ENCODE data around the gene FHIT.

The FHIT gene

GRCh38 chr3:60053526-60054265 is 1197.6 kb downstream of the FHIT start:
- Histone ChIP-seq H3F3A (ENCODE audit: control insufficient read depth, insufficient read depth) (no peaks in the 10 kb centered on the region), H3K4me1 (ENCODE audit: control insufficient read depth, low read length) (no peaks in the 10 kb centered on the region), H3K4me3 (ENCODE audit: low read length) (no peak overlapping the region), H3K9me2 (replicated peaks; ENCODE audit: control insufficient read depth, low read length) (no peaks in the 10 kb centered on the region), H3K79me2 (ENCODE audit: control insufficient read depth, low read length) (no peaks in the 10 kb centered on the region), H3K9me3 (ENCODE audit: control insufficient read depth, insufficient read depth, low read length) (no peaks in the 10 kb centered on the region), H3K27ac (ENCODE audit: low read depth, low read length) (no peak overlapping the region), H3K4me2 (ENCODE audit: low read length) (no peak overlapping the region), H4K20me1 (ENCODE audit: control insufficient read depth, insufficient read depth, low read depth, low read length) (no peaks in the 10 kb centered on the region), H3K27me3 (ENCODE audit: control insufficient read depth, low read length) (no peaks in the 10 kb centered on the region), H3K36me3 (ENCODE audit: control insufficient read depth, low read length) (no peaks in the 10 kb centered on the region)
- TF ChIP-seq EZH2phosphoT487 (IDR thresholded peaks at IDR 0.05; ENCODE audit: borderline replicate concordance, low read length) = no peak
- TF ChIP-seq CTCF (IDR thresholded peaks at IDR 0.05; ENCODE audit: low read depth, low read length, poor library complexity, severe bottlenecking) = no peak

DNA sequence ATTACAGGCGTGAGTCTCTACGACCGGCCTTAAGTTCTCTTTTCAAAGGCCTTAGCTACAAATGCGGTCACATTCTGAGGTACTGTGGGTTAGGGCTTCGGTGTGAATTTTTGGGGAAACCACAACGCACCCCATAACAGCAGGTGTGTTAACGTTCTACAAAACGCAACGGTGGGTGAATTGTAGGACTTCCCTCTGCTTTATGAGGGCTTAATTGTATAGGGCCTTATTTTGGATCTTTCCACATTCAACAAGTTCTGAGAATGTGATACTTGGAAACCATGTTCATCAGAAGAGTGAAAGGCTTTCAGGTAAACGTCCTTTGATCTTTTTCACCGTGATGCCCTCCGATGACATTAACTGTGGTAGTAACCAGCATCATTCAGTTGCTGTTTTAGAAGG is 1202.8 kb downstream of the FHIT start:
- Histone ChIP-seq H3K27me3 (ENCODE audit: control insufficient read depth, low read length) (no peaks in the 10 kb centered on the region), H3F3A (ENCODE audit: control insufficient read depth, insufficient read depth) (no peaks in the 10 kb centered on the region), H3K36me3 (ENCODE audit: control insufficient read depth, low read length) (no peaks in the 10 kb centered on the region), H3K9me2 (replicated peaks; ENCODE audit: control insufficient read depth, low read length) (no peaks in the 10 kb centered on the region), H3K79me2 (ENCODE audit: control insufficient read depth, low read length) (no peaks in the 10 kb centered on the region), H3K4me2 (ENCODE audit: low read length) (no peak overlapping the region), H3K4me3 (ENCODE audit: low read length) (no peak overlapping the region), H3K27ac (ENCODE audit: low read depth, low read length) (no peak overlapping the region), H3K4me1 (ENCODE audit: control insufficient read depth, low read length) (no peaks in the 10 kb centered on the region), H3K9me3 (ENCODE audit: control insufficient read depth, insufficient read depth, low read length) (peaks cover 3% of the 10 kb centered on the region; the same call in 1 of the 2 replicates), H4K20me1 (ENCODE audit: control insufficient read depth, insufficient read depth, low read depth, low read length) (no peaks in the 10 kb centered on the region)
- TF ChIP-seq EZH2phosphoT487 (IDR thresholded peaks at IDR 0.05; ENCODE audit: borderline replicate concordance, low read length) (no peak), CTCF (IDR thresholded peaks at IDR 0.05; ENCODE audit: low read depth, low read length, poor library complexity, severe bottlenecking) (no peak)

- no peaks in the 10 kb centered on the region for H3K9me2 ChIP-seq (replicated peaks; ENCODE audit: control insufficient read depth, low read length)
- TF ChIP-seq EZH2phosphoT487 (IDR thresholded peaks at IDR 0.05; ENCODE audit: borderline replicate concordance, low read length) = no peak
- TF ChIP-seq CTCF (IDR thresholded peaks at IDR 0.05; ENCODE audit: low read depth, low read length, poor library complexity, severe bottlenecking) = no peak
- peaks cover 3% of the 10 kb centered on the region; the same call in 1 of the 2 replicates for H3K9me3 ChIP-seq (ENCODE audit: control insufficient read depth, insufficient read depth, low read length)
- H3K4me2 ChIP-seq (ENCODE audit: low read length) = no peak overlapping the region
- no peaks in the 10 kb centered on the region for H3F3A ChIP-seq (ENCODE audit: control insufficient read depth, insufficient read depth)
- H3K36me3 ChIP-seq (ENCODE audit: control insufficient read depth, low read length) = no peaks in the 10 kb centered on the region
- H3K27me3 ChIP-seq (ENCODE audit: control insufficient read depth, low read length) = no peaks in the 10 kb centered on the region
- H3K4me3 ChIP-seq (ENCODE audit: low read length) = no peak overlapping the region
- H4K20me1 ChIP-seq (ENCODE audit: control insufficient read depth, insufficient read depth, low read depth, low read length) = no peaks in the 10 kb centered on the region
- no peak overlapping the region for H3K27ac ChIP-seq (ENCODE audit: low read depth, low read length)
- no peaks in the 10 kb centered on the region for H3K79me2 ChIP-seq (ENCODE audit: control insufficient read depth, low read length)
- H3K4me1 ChIP-seq (ENCODE audit: control insufficient read depth, low read length) = no peaks in the 10 kb centered on the region
Measured at GRCh38 chr3:60047426-60048200, 1203.6 kb downstream of the FHIT start.
